ENCODE data around the gene PLS3. TPM values are rescaled to one million over a fixed set of nuclear protein-coding genes. Genes with fewer than 3 reads are reported as not detected.

Gene PLS3
- total RNA-seq, 4 donors from 2014 or later = 129 to 202 (median 171) TPM

- no peak overlapping the region for H3K4me3 ChIP-seq (ENCODE audit: low read depth, poor library complexity, severe bottlenecking)
- peak in 1 of 2 donors; percentile 49 for DNase-seq (ENCODE audit: low spot score in 2 of 2)
- intact Hi-C loops (cut with DNase I; ENCODE audit: low total_unique reads) = no loop called here
- TF ChIP-seq CTCF (IDR thresholded peaks at IDR 0.05) = no peak
- TF ChIP-seq POLR2A (IDR thresholded peaks at IDR 0.05) = no peak
- WGBS, 2 donors = 5% methylated on average over 4 of the region's 4 CpGs
Measured at GRCh38 chrX:115690511-115691216, 129.7 kb downstream of the PLS3 start.

GRCh38 chrX:115693476-115693875, 132.5 kb downstream of the PLS3 start:
- no peak overlapping the region for H3K4me3 ChIP-seq (ENCODE audit: low read depth, poor library complexity, severe bottlenecking)
- no peak for DNase-seq (ENCODE audit: low spot score in 2 of 2)
- no peak for TF ChIP-seq CTCF (IDR thresholded peaks at IDR 0.05)
- no peak for TF ChIP-seq POLR2A (IDR thresholded peaks at IDR 0.05)
- intact Hi-C loops (cut with DNase I; ENCODE audit: low total_unique reads) = no loop called here
- WGBS, 2 donors = 29 to 58% methylated on average over 6 of the region's 6 CpGs

- TF ChIP-seq CTCF (IDR thresholded peaks at IDR 0.05) (no peak), POLR2A (IDR thresholded peaks at IDR 0.05) (no peak)
- no peak overlapping the region for H3K4me3 ChIP-seq (ENCODE audit: low read depth, poor library complexity, severe bottlenecking)
- no peak for DNase-seq (ENCODE audit: low spot score in 2 of 2)
- intact Hi-C loops (cut with DNase I; ENCODE audit: low total_unique reads) = no loop called here
- 51 to 66% methylated on average over 6 of the region's 6 CpGs for WGBS, 2 donors
Measured at GRCh38 chrX:115694028-115694427, 133.1 kb downstream of the PLS3 start.

- no peak overlapping the region for H3K4me3 ChIP-seq (ENCODE audit: low read depth, poor library complexity, severe bottlenecking)
- DNase-seq (ENCODE audit: low spot score in 2 of 2) = no peak
- intact Hi-C loops (cut with DNase I; ENCODE audit: low total_unique reads) = no loop called here
- TF ChIP-seq POLR2A (IDR thresholded peaks at IDR 0.05) (no peak), CTCF (IDR thresholded peaks at IDR 0.05) (no peak)
- 44% methylated on average over 6 of the region's 6 CpGs for WGBS, 2 donors
Measured at GRCh38 chrX:115696039-115696438, 135.1 kb downstream of the PLS3 start.

- intact Hi-C loops (cut with DNase I; ENCODE audit: low total_unique reads) = no loop called here
- H3K4me3 ChIP-seq (ENCODE audit: low read depth, poor library complexity, severe bottlenecking) = no peak overlapping the region
- TF ChIP-seq POLR2A (IDR thresholded peaks at IDR 0.05) (no peak), CTCF (IDR thresholded peaks at IDR 0.05) (no peak)
- no peak for DNase-seq (ENCODE audit: low spot score in 2 of 2)
Measured at GRCh38 chrX:115696939-115697338, 136.0 kb downstream of the PLS3 start.

GRCh38 chrX:115697806-115698205, 136.8 kb downstream of the PLS3 start:
- DNase-seq (ENCODE audit: low spot score in 2 of 2) = no peak
- WGBS, 2 donors = 85 to 88% methylated on average over 2 of the region's 2 CpGs
- TF ChIP-seq POLR2A (IDR thresholded peaks at IDR 0.05) = no peak
- no peak for TF ChIP-seq CTCF (IDR thresholded peaks at IDR 0.05)
- intact Hi-C loops (cut with DNase I; ENCODE audit: low total_unique reads) = no loop called here
- H3K4me3 ChIP-seq (ENCODE audit: low read depth, poor library complexity, severe bottlenecking) = no peak overlapping the region

Measured in lower leg skin (tissue), 4 donors.